MCF 10A (cell line): ENCODE measurements around the gene SIX5. TPM values are rescaled to one million over a fixed set of nuclear protein-coding genes. Genes with fewer than 3 reads are reported as not detected.
A peak's percentile ranks its signal among the peaks of the same experiment; 100 is the strongest.
"Not testable (repeated sequence)": the region's sequence is repeated elsewhere in the genome, so short reads cannot be mapped to it uniquely, and the experiment has no call there.

ENCODE experiments used
- BruUV-seq: library from RNA; stranded (reverse); fragments of 400-500 nt; replicated peaks from 2 replicates; lab custom pipeline; 2021; lab: Mats Ljungman, UMichigan
- CTCF ChIA-PET: fragments of 300-600 bp; sonication (Branson Sonifier 250); formaldehyde crosslinking; extraction: SDS; loops from one replicate; lab custom pipeline; 2021; ENCODE audit warnings: antibody characterized with exemption, inconsistent platforms; lab: Yijun Ruan, JAX
- POLR2A ChIA-PET: fragments of 300-600, 350-650 bp; sonication (Branson Sonifier 250); formaldehyde crosslinking; extraction: SDS; loops from one replicate; lab custom pipeline; 2020; ENCODE audit warnings: antibody characterized with exemption, inconsistent platforms; lab: Yijun Ruan, JAX
- DNase-seq: peaks from one replicate; pipeline ENCODE4 v3.0.0-alpha.2; 2018; ENCODE audit not compliant: unreplicated experiment
- H3K27ac Mint-ChIP-seq: one replicate; pipeline ENCODE4 v1.8.0; 2022; ENCODE audit warnings: mild to moderate bottlenecking, low read depth, mixed read lengths; ENCODE audit not compliant: unreplicated experiment
- H3K27me3 Mint-ChIP-seq: one replicate; pipeline ENCODE4 v1.8.0; 2022; ENCODE audit warnings: mixed read lengths; ENCODE audit not compliant: insufficient read depth, unreplicated experiment
- H3K36me3 Mint-ChIP-seq: one replicate; pipeline ENCODE4 v1.8.0; 2022; ENCODE audit warnings: mild to moderate bottlenecking, moderate library complexity, mixed read lengths; ENCODE audit not compliant: insufficient read depth, unreplicated experiment
- H3K4me1 Mint-ChIP-seq: one replicate; pipeline ENCODE4 v1.8.0; 2022; ENCODE audit warnings: mixed read lengths; ENCODE audit not compliant: insufficient read depth, unreplicated experiment
- H3K4me3 Mint-ChIP-seq: one replicate; pipeline ENCODE4 v1.8.0; 2022; ENCODE audit warnings: mild to moderate bottlenecking, moderate library complexity, mixed read lengths; ENCODE audit not compliant: unreplicated experiment
- H3K9me3 Mint-ChIP-seq: one replicate; pipeline ENCODE4 v1.8.0; 2022; ENCODE audit warnings: mixed read lengths; ENCODE audit not compliant: unreplicated experiment
- intact Hi-C: fragments of 100-400 bp; cut with micrococcal nuclease; formaldehyde crosslinking; loops from 2 replicates; pipeline ENCODE4 v1.14.1; 2022
- total RNA-seq: library from RNA; stranded (reverse); gene quantifications from 2 replicates; pipeline ENCODE4 v1.2.3, GENCODE V29; 2022
- TF ChIP-seq, protein P1 (sequence below): fragments of 200-600 bp; IDR thresholded peaks from one replicate; pipeline ENCODE4 v1.8.0; 2022; ENCODE audit warnings: antibody characterized with exemption, mild to moderate bottlenecking; ENCODE audit not compliant: unreplicated experiment

Gene SIX5
- total RNA-seq, 1 experiment from 2014 or later = 19.6 TPM

DNA sequence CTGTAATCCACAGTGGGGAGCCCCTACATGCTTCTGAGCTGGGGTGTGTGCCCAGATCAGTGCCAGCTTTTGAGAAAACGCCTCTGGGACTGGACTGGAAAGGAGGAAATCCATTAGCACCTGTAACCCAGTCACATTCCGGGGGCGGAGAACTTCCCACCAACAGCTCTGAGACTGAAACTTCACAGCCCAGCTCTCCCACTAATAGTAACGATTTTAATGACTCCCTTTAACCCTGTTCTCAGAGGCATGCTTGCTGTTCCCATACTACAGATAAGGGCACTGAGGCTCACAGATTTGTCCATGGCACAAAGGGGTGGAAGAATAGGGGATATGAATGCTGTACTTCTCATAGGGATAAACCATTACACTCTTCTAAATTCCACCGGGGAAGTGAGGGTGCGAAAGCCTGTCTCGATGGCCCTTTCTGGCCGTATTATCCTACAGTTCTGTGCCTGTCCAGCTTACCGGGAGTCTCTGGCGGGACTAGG is 39.2 kb downstream of the SIX5 start:
- ChIA-PET CTCF (interaction anchor here (0.6 to 2.8 kb wide), 8 partner anchors 13 to 1542 kb away, joined by 3 to 12 read pairs (median 5); partner anchors contain the start of genes QPCTL and SIX5), POLR2A (interaction anchor here (0.6 to 3.6 kb wide), 15 partner anchors 10 to 265 kb away, joined by 3 to 89 read pairs (median 4); partner anchors contain the start of genes CCDC61, DMPK, QPCTL and SIX5)
- DNase-seq = peak; percentile 65
- peak overlapping the region; percentile 82 for H3K27ac Mint-ChIP-seq
- H3K4me1 Mint-ChIP-seq = peaks cover 13% of the 10 kb centered on the region
- H3K9me3 Mint-ChIP-seq = no peaks in the 10 kb centered on the region
- H3K4me3 Mint-ChIP-seq = peak overlapping the region; percentile 99
- H3K36me3 Mint-ChIP-seq = peaks cover 18% of the 10 kb centered on the region
- TF ChIP-seq, protein P1, sequence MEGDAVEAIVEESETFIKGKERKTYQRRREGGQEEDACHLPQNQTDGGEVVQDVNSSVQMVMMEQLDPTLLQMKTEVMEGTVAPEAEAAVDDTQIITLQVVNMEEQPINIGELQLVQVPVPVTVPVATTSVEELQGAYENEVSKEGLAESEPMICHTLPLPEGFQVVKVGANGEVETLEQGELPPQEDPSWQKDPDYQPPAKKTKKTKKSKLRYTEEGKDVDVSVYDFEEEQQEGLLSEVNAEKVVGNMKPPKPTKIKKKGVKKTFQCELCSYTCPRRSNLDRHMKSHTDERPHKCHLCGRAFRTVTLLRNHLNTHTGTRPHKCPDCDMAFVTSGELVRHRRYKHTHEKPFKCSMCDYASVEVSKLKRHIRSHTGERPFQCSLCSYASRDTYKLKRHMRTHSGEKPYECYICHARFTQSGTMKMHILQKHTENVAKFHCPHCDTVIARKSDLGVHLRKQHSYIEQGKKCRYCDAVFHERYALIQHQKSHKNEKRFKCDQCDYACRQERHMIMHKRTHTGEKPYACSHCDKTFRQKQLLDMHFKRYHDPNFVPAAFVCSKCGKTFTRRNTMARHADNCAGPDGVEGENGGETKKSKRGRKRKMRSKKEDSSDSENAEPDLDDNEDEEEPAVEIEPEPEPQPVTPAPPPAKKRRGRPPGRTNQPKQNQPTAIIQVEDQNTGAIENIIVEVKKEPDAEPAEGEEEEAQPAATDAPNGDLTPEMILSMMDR = no peak
- BruUV-seq = no TSS peak
- H3K27me3 Mint-ChIP-seq = no peaks in the 10 kb centered on the region
- intact Hi-C loops = no loop called here

DNA sequence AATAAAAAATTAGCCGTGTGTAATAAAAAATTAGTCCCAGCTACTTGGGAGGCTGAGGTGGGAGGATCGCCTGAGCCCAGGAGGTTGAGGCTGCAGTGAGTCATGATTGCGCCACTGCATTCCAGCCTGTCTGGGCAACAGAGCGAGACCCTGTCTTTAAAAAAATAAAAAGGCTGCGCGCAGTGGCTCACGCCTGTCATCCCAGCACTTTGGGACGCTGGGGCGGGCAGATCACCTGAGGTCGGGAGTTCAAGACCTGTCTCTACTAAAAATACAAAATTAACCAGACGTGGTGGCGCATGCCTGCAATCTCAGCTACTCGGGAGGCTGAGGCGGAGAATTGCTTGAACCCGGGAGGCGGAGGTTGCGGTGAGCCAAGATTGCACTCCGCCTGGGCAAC is 40.4 kb downstream of the SIX5 start:
- H3K4me3 Mint-ChIP-seq, BruUV-seq, intact Hi-C loops, H3K9me3 Mint-ChIP-seq, H3K27me3 Mint-ChIP-seq, DNase-seq, H3K27ac Mint-ChIP-seq: not testable (repeated sequence)
- POLR2A ChIA-PET = interaction anchor here (0.6 to 3.6 kb wide), 3 partner anchors 11 to 143 kb away, joined by 3 to 89 read pairs (median 11); partner anchors contain the start of gene SIX5
- CTCF ChIA-PET = interaction anchor here (2.3 kb wide), 1 partner anchor 41 kb away, joined by 12 read pairs; the partner anchor contains the start of gene SIX5
- peaks cover 25% of the 10 kb centered on the region for H3K36me3 Mint-ChIP-seq
- peaks cover 18% of the 10 kb centered on the region for H3K4me1 Mint-ChIP-seq

DNA sequence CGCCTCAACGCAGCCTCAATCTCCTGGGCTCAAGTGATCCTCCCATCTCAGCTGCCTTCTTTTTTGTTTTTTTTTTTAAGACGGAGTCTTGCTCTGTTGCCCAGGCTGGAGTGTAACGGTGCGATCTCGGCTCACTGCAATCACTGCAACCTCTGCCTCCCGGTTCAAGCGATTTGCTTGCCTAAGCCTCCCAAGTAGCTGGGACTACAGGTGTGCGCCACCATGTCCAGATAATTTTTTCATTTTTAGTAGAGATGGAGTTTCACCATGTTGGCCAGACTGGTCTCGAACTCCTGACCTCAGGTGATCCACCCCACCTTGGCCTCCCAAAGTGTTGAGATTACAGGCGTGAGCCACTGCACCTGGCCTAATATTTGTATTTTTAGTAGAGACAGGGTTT is 49.0 kb downstream of the SIX5 start:
- intact Hi-C loops, H3K27me3 Mint-ChIP-seq, H3K9me3 Mint-ChIP-seq, H3K4me3 Mint-ChIP-seq, DNase-seq, H3K27ac Mint-ChIP-seq, BruUV-seq: not testable (repeated sequence)
- Mint-ChIP-seq H3K36me3 (peaks cover 37% of the 10 kb centered on the region), H3K4me1 (peaks cover 23% of the 10 kb centered on the region)
- ChIA-PET POLR2A (interaction anchor here (1.0 to 2.2 kb wide), 4 partner anchors 10 to 52 kb away, joined by 3 to 8 read pairs (median 4); partner anchors contain the start of genes FBXO46, SIX5 and SNRPD2), CTCF (interaction anchor here (1.0 kb wide), 1 partner anchor 21 kb away, joined by 4 read pairs; no protein-coding TSS in a partner anchor)

DNA sequence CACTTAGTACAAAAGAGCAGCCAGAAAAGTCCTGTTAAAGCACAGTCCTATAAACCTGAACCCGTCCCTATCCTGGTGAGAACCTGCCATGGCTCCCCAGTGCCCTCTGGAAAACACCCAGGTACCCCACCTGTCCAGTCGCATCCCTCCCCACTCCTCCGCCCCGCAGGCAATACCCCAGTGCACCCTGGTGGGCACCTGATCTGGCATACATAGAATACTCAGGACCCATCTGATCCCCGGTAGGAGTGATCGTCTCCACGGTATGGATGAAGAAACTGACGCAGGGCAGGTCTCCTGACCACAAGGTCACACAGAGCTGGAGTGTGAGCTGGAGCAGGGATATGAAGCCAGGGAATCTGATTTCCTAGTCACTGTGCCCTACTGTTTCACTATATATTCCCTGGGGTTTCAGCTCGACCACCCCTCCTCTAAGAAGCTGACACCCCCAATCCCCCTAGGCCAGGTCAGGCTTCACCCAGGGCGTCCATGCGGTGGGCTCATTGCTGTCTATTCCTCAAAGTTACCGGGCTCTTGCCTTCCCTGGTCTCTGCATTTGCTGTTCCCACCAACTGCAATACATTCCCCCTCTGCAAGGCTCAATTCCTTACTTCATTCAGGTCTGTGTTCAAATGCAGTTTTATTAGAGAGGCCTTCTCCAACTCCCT is 50.9 kb downstream of the SIX5 start:
- intact Hi-C loops = loop anchor here (1.0 kb wide), 2 partner anchors 31 to 49 kb away; no protein-coding TSS in a partner anchor
- peaks cover 18% of the 10 kb centered on the region for H3K4me1 Mint-ChIP-seq
- H3K9me3 Mint-ChIP-seq = no peaks in the 10 kb centered on the region
- TF ChIP-seq, protein P1 = no peak
- no peak for DNase-seq
- H3K27me3 Mint-ChIP-seq = no peaks in the 10 kb centered on the region
- H3K36me3 Mint-ChIP-seq = peaks cover 25% of the 10 kb centered on the region
- peak overlapping the region; percentile 98 for H3K4me3 Mint-ChIP-seq
- H3K27ac Mint-ChIP-seq = peak overlapping the region; percentile 97
- ChIA-PET CTCF (interaction anchor here (0.6 to 3.6 kb wide), 7 partner anchors 9 to 81 kb away, joined by 3 to 19 read pairs (median 4); partner anchors contain the start of genes FBXO46, QPCTL and SNRPD2), POLR2A (interaction anchor here (0.6 to 6.7 kb wide), 19 partner anchors 9 to 1087 kb away, joined by 3 to 152 read pairs (median 6); partner anchors contain the start of genes DMPK, DMWD, FBXO46 and IRF2BP1)
- TSS peak; percentile 89 for BruUV-seq
